ENCODE results near the gene PIGZ.

Gene PIGZ

DNA sequence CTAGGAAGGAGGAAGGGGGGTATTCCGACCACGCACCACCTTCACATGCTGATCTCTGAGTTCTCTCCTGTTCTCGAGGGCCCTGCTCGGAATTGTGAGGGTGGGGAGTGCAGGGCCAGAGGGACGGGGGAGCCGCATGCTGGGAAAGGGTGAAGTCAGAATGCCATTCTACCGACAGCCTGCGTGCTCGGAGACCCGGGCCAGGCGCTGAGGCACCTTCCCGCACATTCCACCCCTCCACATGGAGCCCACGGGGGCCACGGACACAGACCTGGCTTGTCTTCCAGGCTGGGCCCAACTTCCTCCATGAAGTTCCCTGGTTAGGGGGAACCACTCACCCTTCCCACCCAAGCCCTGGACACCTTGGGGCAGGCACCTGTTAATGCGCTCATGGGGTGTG lies 28.7 kb upstream of the PIGZ start:
- no peak overlapping the region for H3K4me3 ChIP-seq (ENCODE audit: low read depth, low read length)
- H3K27me3 ChIP-seq (ENCODE audit: insufficient read depth, low read depth, severe bottlenecking): no peaks in the 10 kb centered on the region
- no peak overlapping the region for H3K27ac ChIP-seq
- no peaks in the 10 kb centered on the region for H3K9me3 ChIP-seq (ENCODE audit: severe bottlenecking)
- no peak for DNase-seq
- TF ChIP-seq, protein P1, sequence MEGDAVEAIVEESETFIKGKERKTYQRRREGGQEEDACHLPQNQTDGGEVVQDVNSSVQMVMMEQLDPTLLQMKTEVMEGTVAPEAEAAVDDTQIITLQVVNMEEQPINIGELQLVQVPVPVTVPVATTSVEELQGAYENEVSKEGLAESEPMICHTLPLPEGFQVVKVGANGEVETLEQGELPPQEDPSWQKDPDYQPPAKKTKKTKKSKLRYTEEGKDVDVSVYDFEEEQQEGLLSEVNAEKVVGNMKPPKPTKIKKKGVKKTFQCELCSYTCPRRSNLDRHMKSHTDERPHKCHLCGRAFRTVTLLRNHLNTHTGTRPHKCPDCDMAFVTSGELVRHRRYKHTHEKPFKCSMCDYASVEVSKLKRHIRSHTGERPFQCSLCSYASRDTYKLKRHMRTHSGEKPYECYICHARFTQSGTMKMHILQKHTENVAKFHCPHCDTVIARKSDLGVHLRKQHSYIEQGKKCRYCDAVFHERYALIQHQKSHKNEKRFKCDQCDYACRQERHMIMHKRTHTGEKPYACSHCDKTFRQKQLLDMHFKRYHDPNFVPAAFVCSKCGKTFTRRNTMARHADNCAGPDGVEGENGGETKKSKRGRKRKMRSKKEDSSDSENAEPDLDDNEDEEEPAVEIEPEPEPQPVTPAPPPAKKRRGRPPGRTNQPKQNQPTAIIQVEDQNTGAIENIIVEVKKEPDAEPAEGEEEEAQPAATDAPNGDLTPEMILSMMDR (IDR thresholded peaks at IDR 0.05; ENCODE audit: low read depth, low read length): no peak
- H3K36me3 ChIP-seq: no peaks in the 10 kb centered on the region

DNA sequence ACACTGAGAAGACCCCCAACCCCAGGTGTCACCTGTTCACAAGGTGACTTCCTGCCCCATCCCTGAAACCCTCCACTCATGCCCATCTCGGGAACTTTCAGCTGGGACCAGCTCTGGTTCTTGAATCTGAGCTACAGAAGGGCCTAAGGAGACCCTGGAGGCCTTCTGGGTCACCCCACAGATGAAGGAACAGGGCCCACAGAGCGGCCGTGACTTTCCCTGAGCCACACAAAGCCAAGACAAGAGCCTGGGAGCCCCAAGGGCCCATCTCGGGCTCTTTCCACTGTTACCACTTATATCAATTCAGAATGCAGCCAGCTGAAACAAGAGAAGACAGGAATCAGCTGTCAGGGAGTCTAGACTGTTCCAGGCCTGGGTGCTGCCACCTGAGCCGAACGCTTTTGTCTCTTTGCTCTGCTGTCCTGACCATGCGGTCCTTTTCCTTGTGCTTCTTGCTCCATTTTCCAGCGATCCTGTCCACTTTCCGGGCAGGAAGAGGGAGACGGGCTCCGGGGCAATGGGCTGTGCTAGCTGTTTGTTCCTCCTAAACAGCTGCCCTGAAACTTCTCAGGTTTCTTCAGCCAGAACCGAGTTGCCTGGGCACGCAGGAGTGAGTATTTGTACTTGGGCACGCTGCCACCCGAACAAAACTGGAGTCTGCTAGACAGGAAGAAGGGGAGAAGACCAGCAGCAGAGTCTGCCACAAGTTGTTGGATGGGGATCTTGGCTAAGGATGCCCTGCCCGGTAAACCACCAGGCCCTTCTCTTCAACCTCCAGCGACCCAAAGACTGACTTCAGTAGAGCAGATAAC lies 28.0 kb upstream of the PIGZ start:
- TF ChIP-seq, protein P1 (IDR thresholded peaks at IDR 0.05; ENCODE audit: low read depth, low read length): no peak
- no peak for DNase-seq
- Histone ChIP-seq H3K27ac (no peak overlapping the region), H3K36me3 (no peaks in the 10 kb centered on the region), H3K4me3 (ENCODE audit: low read depth, low read length) (no peak overlapping the region), H3K9me3 (ENCODE audit: severe bottlenecking) (no peaks in the 10 kb centered on the region), H3K27me3 (ENCODE audit: insufficient read depth, low read depth, severe bottlenecking) (no peaks in the 10 kb centered on the region)

DNA sequence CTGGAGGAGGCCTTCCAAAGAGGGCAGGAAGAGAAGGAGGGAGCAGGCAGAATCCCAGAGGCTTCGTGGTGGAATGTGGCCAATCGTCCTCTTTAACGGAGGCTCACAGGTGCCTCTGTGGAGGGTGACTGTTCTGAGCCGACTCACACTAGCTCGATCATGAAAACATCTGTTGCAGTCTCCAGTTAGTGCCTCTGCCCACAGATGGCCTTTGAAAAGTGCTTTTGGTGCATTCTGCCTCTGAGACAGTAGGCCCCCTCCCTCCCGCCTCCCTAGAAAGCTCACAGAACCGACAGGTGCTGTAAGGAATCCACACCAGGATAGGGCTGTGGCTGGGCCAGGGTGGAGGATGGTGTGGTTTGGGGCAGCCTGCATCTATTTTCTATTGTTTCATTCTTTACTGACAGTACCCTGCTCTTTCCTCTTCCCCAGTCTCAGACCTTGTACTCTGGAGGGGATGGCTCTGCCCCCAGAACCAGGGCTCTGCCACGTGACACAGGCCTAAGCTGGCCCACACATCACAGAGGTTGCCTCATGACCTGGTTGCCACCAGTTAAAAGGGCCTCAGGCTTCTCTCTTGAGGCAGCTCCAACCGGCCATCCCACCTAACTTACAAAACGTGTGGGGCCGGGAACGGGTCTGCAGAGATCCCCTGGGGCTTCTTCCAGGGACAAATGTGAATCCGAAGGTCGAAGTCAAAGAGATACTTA lies 27.2 kb upstream of the PIGZ start:
- peak; percentile 23 for DNase-seq
- Histone ChIP-seq H3K27me3 (ENCODE audit: insufficient read depth, low read depth, severe bottlenecking) (no peaks in the 10 kb centered on the region), H3K9me3 (ENCODE audit: severe bottlenecking) (no peaks in the 10 kb centered on the region), H3K4me3 (ENCODE audit: low read depth, low read length) (no peak overlapping the region), H3K36me3 (no peaks in the 10 kb centered on the region), H3K27ac (no peak overlapping the region)
- TF ChIP-seq, protein P1 (IDR thresholded peaks at IDR 0.05; ENCODE audit: low read depth, low read length): no peak

DNA sequence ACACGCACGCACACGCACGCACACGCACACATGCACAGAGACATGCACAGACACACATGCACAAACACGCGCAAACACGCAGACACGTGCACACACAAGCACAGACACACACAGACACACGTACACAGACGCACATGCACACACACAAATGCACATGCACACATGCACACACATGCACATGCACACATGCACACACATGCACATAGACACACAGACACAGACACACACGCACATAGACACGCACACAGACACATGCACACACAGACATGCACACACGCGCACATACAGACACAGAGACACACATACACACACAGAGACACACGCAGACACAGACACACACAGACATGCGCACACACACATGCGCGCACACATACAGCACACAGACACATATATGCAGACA lies 26.4 kb upstream of the PIGZ start:
- no peak overlapping the region for H3K4me3 ChIP-seq (ENCODE audit: low read depth, low read length)
- H3K36me3 ChIP-seq: no peaks in the 10 kb centered on the region
- no peaks in the 10 kb centered on the region for H3K9me3 ChIP-seq (ENCODE audit: severe bottlenecking)
- no peaks in the 10 kb centered on the region for H3K27me3 ChIP-seq (ENCODE audit: insufficient read depth, low read depth, severe bottlenecking)
- DNase-seq: no peak
- H3K27ac ChIP-seq: no peak overlapping the region
- TF ChIP-seq, protein P1 (IDR thresholded peaks at IDR 0.05; ENCODE audit: low read depth, low read length): no peak

DNA sequence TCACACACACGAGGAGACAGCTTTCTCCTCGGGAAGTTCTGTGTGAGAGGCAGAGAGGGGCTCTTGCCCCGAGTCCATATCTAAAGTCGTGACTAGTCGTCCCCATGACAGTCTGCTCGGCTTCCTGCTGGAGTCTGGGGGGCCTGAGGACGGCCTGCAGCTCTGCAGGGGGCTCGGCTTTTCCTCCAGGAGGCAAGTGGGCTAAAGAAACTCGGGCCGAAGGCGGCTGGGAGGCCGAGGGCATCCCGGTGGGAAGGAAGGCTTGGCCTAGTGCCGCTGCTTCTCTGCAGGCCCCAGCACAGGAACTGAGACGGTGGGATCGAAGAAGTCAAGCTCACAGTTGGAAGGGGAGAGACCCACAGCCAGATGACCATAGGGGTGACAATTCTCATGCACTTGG lies 25.4 kb upstream of the PIGZ start:
- TF ChIP-seq, protein P1 (IDR thresholded peaks at IDR 0.05; ENCODE audit: low read depth, low read length): no peak
- H3K4me3 ChIP-seq (ENCODE audit: low read depth, low read length): no peak overlapping the region

More for the DNA sequence above, 25.4 kb upstream of the PIGZ start:
- H3K36me3 ChIP-seq: no peaks in the 10 kb centered on the region
- H3K27me3 ChIP-seq (ENCODE audit: insufficient read depth, low read depth, severe bottlenecking): no peaks in the 10 kb centered on the region
- DNase-seq: no peak
- H3K27ac ChIP-seq: no peak overlapping the region
- H3K9me3 ChIP-seq (ENCODE audit: severe bottlenecking): no peaks in the 10 kb centered on the region
